Activated CD4-positive, alpha-beta T cell treated with anti-CD3 and anti-CD28 coated beads, Interleukin-2, amount 10 ng/mL, durations not matched to agents 24 days and 14 days (primary cell): ENCODE results near the gene SMARCA4. TPM values are rescaled to one million over a fixed set of nuclear protein-coding genes. Genes with fewer than 3 reads are reported as not detected.

Source experiments
- DNase-seq: peaks from one replicate; pipeline ENCODE4 v3.0.0; 2022
- H3K27ac Mint-ChIP-seq: one replicate; pipeline ENCODE4 v1.8.0; 2022; ENCODE audit warnings: mild to moderate bottlenecking, mixed read lengths
- H3K27me3 Mint-ChIP-seq: one replicate; pipeline ENCODE4 v1.8.0; 2022; ENCODE audit warnings: mixed read lengths
- H3K36me3 Mint-ChIP-seq: one replicate; pipeline ENCODE4 v1.8.0; 2022; ENCODE audit warnings: low read depth, mild to moderate bottlenecking, mixed read lengths
- H3K4me1 Mint-ChIP-seq: one replicate; pipeline ENCODE4 v1.8.0; 2021; ENCODE audit warnings: mixed read lengths
- H3K4me3 Mint-ChIP-seq: one replicate; pipeline ENCODE4 v1.8.0; 2022; ENCODE audit warnings: mild to moderate bottlenecking, moderate library complexity, mixed read lengths
- H3K9me3 Mint-ChIP-seq: one replicate; pipeline ENCODE4 v1.8.0; 2021; ENCODE audit warnings: mixed read lengths
- intact Hi-C: fragments of 100-400 bp; cut with micrococcal nuclease; formaldehyde crosslinking; loops from one replicate; pipeline ENCODE4 v1.15.1; 2023
- total RNA-seq: library from RNA; stranded (reverse); gene quantifications from 2 replicates; pipeline ENCODE4 v1.2.3, GENCODE V29; 2022

The SMARCA4 gene
- total RNA-seq, 1 donor from 2014 or later, result 165 TPM

- H3K9me3 Mint-ChIP-seq, result no peaks in the 10 kb centered on the region
- no peaks in the 10 kb centered on the region for H3K27me3 Mint-ChIP-seq
- intact Hi-C loops, result no loop called here
- H3K36me3 Mint-ChIP-seq, result peaks cover 46% of the 10 kb centered on the region
- H3K27ac Mint-ChIP-seq, result no peak overlapping the region
- H3K4me1 Mint-ChIP-seq, result peaks cover 6% of the 10 kb centered on the region
- no peak overlapping the region for H3K4me3 Mint-ChIP-seq
- DNase-seq, result no peak
Observed at GRCh38 chr19:11031421-11032070, 70.7 kb downstream of the SMARCA4 start.

GRCh38 chr19:11033251-11033650 is 72.4 kb downstream of the SMARCA4 start:
- peaks cover 6% of the 10 kb centered on the region for H3K4me1 Mint-ChIP-seq
- intact Hi-C loops, result no loop called here
- DNase-seq, result no peak
- H3K4me3 Mint-ChIP-seq, result no peak overlapping the region
- H3K9me3 Mint-ChIP-seq, result no peaks in the 10 kb centered on the region
- H3K27ac Mint-ChIP-seq, result no peak overlapping the region
- no peaks in the 10 kb centered on the region for H3K27me3 Mint-ChIP-seq
- peaks cover 43% of the 10 kb centered on the region for H3K36me3 Mint-ChIP-seq

GRCh38 chr19:11033763-11034162 is 72.9 kb downstream of the SMARCA4 start:
- H3K4me1 Mint-ChIP-seq, result peaks cover 6% of the 10 kb centered on the region
- DNase-seq, result no peak
- H3K9me3 Mint-ChIP-seq, result no peaks in the 10 kb centered on the region
- no peak overlapping the region for H3K4me3 Mint-ChIP-seq
- no peaks in the 10 kb centered on the region for H3K27me3 Mint-ChIP-seq
- intact Hi-C loops, result no loop called here
- peaks cover 46% of the 10 kb centered on the region for H3K36me3 Mint-ChIP-seq
- no peak overlapping the region for H3K27ac Mint-ChIP-seq

- no peak for DNase-seq
- Mint-ChIP-seq H3K4me3 (no peak overlapping the region), H3K27ac (peak overlapping the region; percentile 48), H3K9me3 (no peaks in the 10 kb centered on the region), H3K4me1 (peaks cover 6% of the 10 kb centered on the region), H3K36me3 (peaks cover 48% of the 10 kb centered on the region), H3K27me3 (no peaks in the 10 kb centered on the region)
- intact Hi-C loops, result loop anchor here (5.0 kb wide), 2 partner anchors 53 to 168 kb away; partner anchors contain the start of gene LDLR
Observed at GRCh38 chr19:11034449-11035213, 73.8 kb downstream of the SMARCA4 start.

GRCh38 chr19:11035441-11036377 is 74.9 kb downstream of the SMARCA4 start:
- DNase-seq, result peak; percentile 95
- H3K36me3 Mint-ChIP-seq, result peaks cover 46% of the 10 kb centered on the region
- no peaks in the 10 kb centered on the region for H3K9me3 Mint-ChIP-seq
- intact Hi-C loops, result loop anchor here (2.0 to 5.0 kb wide), 3 partner anchors 52 to 167 kb away; partner anchors contain the start of gene LDLR
- H3K27me3 Mint-ChIP-seq, result no peaks in the 10 kb centered on the region
- H3K27ac Mint-ChIP-seq, result peak overlapping the region; percentile 45
- peaks cover 6% of the 10 kb centered on the region for H3K4me1 Mint-ChIP-seq
- no peak overlapping the region for H3K4me3 Mint-ChIP-seq

DNA sequence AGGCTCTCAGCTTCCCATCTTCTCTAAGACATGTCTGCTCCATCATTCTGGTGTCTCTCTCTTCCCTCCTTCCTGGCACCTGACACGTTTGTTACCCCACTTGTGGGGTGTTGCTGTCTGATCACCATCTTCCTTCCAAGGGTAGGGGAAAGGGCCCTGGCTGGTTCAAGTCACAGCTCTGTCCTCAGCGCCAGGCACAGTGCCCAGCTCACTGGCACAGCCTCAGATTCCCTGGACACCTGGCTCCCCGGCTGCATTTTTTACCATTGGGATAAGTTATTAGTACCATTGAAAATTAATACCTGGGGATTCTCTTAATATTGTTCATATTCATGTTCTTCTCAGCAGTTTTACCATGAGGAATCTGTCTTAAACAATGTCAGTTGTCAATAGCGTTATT is 77.7 kb downstream of the SMARCA4 start:
- H3K4me3 Mint-ChIP-seq, result no peak overlapping the region
- no peak for DNase-seq
- no peaks in the 10 kb centered on the region for H3K9me3 Mint-ChIP-seq
- intact Hi-C loops, result loop anchor here (5.0 kb wide), 2 partner anchors 49 to 164 kb away; partner anchors contain the start of gene LDLR
- peaks cover 6% of the 10 kb centered on the region for H3K4me1 Mint-ChIP-seq
- H3K36me3 Mint-ChIP-seq, result peaks cover 51% of the 10 kb centered on the region
- H3K27ac Mint-ChIP-seq, result no peak overlapping the region
- no peaks in the 10 kb centered on the region for H3K27me3 Mint-ChIP-seq

DNA sequence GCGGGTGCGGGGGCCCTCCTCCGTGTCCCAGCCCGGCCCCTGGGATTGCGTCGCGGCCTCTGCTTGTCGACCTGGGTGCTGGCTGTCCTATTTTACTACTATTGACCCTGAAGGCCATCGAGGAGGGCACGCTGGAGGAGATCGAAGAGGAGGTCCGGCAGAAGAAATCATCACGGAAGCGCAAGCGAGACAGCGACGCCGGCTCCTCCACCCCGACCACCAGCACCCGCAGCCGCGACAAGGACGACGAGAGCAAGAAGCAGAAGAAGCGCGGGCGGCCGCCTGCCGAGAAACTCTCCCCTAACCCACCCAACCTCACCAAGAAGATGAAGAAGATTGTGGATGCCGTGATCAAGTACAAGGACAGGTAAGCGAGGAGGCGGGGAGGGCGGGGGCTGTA is 80.4 kb downstream of the SMARCA4 start:
- H3K36me3 Mint-ChIP-seq, result peaks cover 46% of the 10 kb centered on the region
- no peaks in the 10 kb centered on the region for H3K27me3 Mint-ChIP-seq
- intact Hi-C loops, result no loop called here
- no peak overlapping the region for H3K4me3 Mint-ChIP-seq
- H3K4me1 Mint-ChIP-seq, result no peaks in the 10 kb centered on the region
- no peak for DNase-seq
- no peak overlapping the region for H3K27ac Mint-ChIP-seq
- no peaks in the 10 kb centered on the region for H3K9me3 Mint-ChIP-seq

- Mint-ChIP-seq H3K27me3 (no peaks in the 10 kb centered on the region), H3K9me3 (no peaks in the 10 kb centered on the region), H3K36me3 (peaks cover 48% of the 10 kb centered on the region), H3K27ac (peak overlapping the region; percentile 0), H3K4me1 (peaks cover 2% of the 10 kb centered on the region), H3K4me3 (no peak overlapping the region)
- intact Hi-C loops, result no loop called here
- DNase-seq, result no peak
Observed at GRCh38 chr19:11041966-11042627, 81.3 kb downstream of the SMARCA4 start.

- no peaks in the 10 kb centered on the region for H3K9me3 Mint-ChIP-seq
- H3K4me1 Mint-ChIP-seq, result peaks cover 14% of the 10 kb centered on the region
- no peaks in the 10 kb centered on the region for H3K27me3 Mint-ChIP-seq
- no peak overlapping the region for H3K4me3 Mint-ChIP-seq
- intact Hi-C loops, result no loop called here
- H3K36me3 Mint-ChIP-seq, result peaks cover 49% of the 10 kb centered on the region
- H3K27ac Mint-ChIP-seq, result no peak overlapping the region
- no peak for DNase-seq
Observed at GRCh38 chr19:11044431-11044830, 83.6 kb downstream of the SMARCA4 start.

DNA sequence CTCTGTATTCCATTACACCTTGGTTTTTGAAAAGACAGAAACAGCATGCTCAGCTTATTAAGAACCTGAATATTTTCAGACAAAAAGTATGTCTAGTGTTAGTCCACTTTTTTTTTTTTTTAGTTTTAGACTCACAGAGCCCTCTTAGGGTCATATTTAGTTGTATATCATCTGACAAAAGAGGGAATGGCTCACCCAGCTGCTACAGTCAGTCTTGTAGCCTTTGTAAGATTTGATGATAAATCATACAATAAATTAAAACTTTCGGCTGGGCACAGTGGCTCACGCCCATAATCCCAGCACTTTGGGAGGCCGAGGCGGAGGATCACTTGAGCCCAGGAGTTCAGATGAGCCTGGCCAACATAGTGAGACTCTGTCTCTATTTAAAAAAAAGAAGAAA is 84.7 kb downstream of the SMARCA4 start:
- intact Hi-C loops, result no loop called here
- no peak for DNase-seq
- peaks cover 47% of the 10 kb centered on the region for H3K36me3 Mint-ChIP-seq
- H3K4me3 Mint-ChIP-seq, result no peak overlapping the region
- no peaks in the 10 kb centered on the region for H3K9me3 Mint-ChIP-seq
- H3K27ac Mint-ChIP-seq, result no peak overlapping the region
- H3K4me1 Mint-ChIP-seq, result peaks cover 16% of the 10 kb centered on the region
- H3K27me3 Mint-ChIP-seq, result no peaks in the 10 kb centered on the region

DNA sequence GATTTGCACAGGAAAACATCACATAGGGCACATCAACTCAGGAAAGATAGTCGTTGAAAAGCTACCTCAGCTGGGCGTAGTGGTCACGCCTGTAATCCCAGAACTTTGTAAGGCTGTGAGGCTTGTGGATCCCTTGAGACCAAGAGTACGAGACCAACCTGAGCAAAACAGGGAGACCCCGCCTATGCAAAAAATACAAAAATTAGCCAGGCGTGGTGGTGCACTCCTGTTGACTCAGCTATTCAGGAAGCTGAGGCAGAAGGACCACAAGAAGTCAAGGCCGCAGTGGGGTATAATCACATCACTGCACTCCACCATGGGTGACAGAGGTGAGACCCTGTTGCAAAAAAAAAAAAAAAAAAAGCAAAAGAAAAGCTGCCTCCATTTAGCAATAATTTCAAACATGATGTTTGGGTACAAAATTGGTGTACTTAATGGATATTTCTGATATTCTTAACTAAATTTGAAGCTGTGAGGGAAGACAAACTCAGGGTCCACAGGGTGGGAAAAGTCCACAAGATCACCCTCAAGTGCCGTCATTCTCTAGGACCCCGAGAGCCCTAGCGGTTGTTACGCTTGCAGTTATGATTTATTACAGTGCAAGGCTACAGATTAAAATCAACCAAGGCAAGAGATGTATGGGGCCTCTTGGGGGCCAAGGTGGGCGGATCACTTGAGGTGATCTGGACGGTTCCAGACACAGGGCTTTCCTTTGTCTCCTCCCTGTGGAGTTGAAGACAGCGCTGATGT is 86.0 kb downstream of the SMARCA4 start:
- intact Hi-C loops, result no loop called here
- no peak overlapping the region for H3K4me3 Mint-ChIP-seq

DNA sequence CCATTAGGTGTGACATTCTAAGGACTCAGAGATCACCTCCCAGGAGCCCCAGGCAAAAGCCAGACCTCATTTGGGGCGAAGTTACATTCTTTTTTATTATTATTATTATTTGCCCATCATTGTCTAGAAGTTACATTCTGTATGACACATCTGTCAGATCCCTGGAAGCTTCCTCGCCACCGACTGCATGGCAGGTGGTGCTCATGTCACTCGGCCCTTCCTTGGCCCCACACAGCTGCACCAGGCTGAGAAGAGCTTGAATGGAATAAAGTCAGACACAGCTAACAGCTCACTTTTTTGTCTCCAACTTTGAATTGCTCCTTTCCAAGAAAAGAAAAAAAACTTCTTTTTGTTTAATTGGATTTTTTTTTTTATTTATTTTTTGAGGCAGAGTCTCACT is 87.0 kb downstream of the SMARCA4 start:
- peaks cover 16% of the 10 kb centered on the region for H3K4me1 Mint-ChIP-seq

More for the DNA sequence above, 86.0 kb downstream of the SMARCA4 start:
- DNase-seq, result no peak
- no peaks in the 10 kb centered on the region for H3K9me3 Mint-ChIP-seq
- peaks cover 38% of the 10 kb centered on the region for H3K36me3 Mint-ChIP-seq
- H3K4me1 Mint-ChIP-seq, result peaks cover 16% of the 10 kb centered on the region
- H3K27me3 Mint-ChIP-seq, result no peaks in the 10 kb centered on the region
- H3K27ac Mint-ChIP-seq, result no peak overlapping the region

More for the DNA sequence above, 87.0 kb downstream of the SMARCA4 start:
- Mint-ChIP-seq H3K36me3 (peaks cover 30% of the 10 kb centered on the region), H3K27me3 (no peaks in the 10 kb centered on the region), H3K27ac (no peak overlapping the region), H3K9me3 (no peaks in the 10 kb centered on the region), H3K4me3 (no peak overlapping the region)
- intact Hi-C loops, result no loop called here
- DNase-seq, result no peak
